Measurements from ENCODE around the gene VPS13D.

DNA sequence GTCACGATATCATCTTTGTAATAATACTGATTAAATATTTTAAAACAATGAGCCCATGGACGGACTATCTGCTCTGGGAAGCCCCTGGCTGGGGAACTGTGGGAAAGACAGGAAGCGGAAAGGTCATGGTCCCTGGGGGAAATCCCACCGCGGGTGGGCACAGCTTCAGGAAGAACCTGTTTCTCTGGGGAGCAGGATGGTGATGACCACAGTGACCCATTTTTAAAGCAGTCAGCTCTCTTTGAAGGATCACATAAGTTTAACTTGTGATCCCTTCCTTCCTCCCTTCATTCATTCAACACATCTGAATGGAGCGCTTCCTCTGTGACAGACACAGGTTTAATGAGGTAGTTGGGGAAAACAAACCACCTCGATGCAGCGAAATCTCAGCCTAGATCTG is 315.2 kb downstream of the VPS13D start:
- TF ChIP-seq, protein P1, sequence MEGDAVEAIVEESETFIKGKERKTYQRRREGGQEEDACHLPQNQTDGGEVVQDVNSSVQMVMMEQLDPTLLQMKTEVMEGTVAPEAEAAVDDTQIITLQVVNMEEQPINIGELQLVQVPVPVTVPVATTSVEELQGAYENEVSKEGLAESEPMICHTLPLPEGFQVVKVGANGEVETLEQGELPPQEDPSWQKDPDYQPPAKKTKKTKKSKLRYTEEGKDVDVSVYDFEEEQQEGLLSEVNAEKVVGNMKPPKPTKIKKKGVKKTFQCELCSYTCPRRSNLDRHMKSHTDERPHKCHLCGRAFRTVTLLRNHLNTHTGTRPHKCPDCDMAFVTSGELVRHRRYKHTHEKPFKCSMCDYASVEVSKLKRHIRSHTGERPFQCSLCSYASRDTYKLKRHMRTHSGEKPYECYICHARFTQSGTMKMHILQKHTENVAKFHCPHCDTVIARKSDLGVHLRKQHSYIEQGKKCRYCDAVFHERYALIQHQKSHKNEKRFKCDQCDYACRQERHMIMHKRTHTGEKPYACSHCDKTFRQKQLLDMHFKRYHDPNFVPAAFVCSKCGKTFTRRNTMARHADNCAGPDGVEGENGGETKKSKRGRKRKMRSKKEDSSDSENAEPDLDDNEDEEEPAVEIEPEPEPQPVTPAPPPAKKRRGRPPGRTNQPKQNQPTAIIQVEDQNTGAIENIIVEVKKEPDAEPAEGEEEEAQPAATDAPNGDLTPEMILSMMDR (IDR thresholded peaks at IDR 0.05; ENCODE audit: borderline replicate concordance, extremely low read depth, low read length, poor library complexity, severe bottlenecking), result no peak
- TF ChIP-seq EZH2 (IDR thresholded peaks at IDR 0.05; ENCODE audit: borderline replicate concordance, low read depth, low read length, severe bottlenecking), result no peak
